Measurements from ENCODE around the gene NTF4. TPM values are rescaled to one million over a fixed set of nuclear protein-coding genes. Genes with fewer than 3 reads are reported as not detected.
"Not testable (repeated sequence)": the region's sequence is repeated elsewhere in the genome, so short reads cannot be mapped to it uniquely, and the experiment has no call there.

NTF4 gene
- total and polyA plus RNA-seq, 2 donors from 2014 or later, result 0.28 TPM; not detected in 1

- TF ChIP-seq CTCF (IDR thresholded peaks at IDR 0.05; ENCODE audit: borderline replicate concordance, extremely low read depth, insufficient read depth), result peak; percentile 47
- peak in 4 of 5 donors; percentile 55 to 87 (median 61) for DNase-seq
These were observed 10.3 kb upstream of the NTF4 start for GRCh38 chr19:49074869-49075268.

GRCh38 chr19:49073514-49074378, 9.1 kb upstream of the NTF4 start:
- H3K36me3 ChIP-seq (ENCODE audit: control insufficient read depth in 2 of 3, insufficient read depth in 3 of 3, low read length in 3 of 3), result no peaks in the 10 kb centered on the region
- no peak for TF ChIP-seq CTCF (IDR thresholded peaks at IDR 0.05; ENCODE audit: borderline replicate concordance, extremely low read depth, insufficient read depth)
- FAIRE-seq (no peak), DNase-seq (no peak)
- no peaks in the 10 kb centered on the region for H3K4me1 ChIP-seq (ENCODE audit: control insufficient read depth in 2 of 3, insufficient read depth in 2 of 3, low read depth in 1 of 3, low read length in 3 of 3)
- H3K9ac ChIP-seq (ENCODE audit: low read length in 3 of 3), result no peak overlapping the region
- H3K27ac ChIP-seq (ENCODE audit: low read depth in 2 of 2, low read length in 2 of 2), result no peak overlapping the region
- peaks cover 10% of the 10 kb centered on the region for H3K27me3 ChIP-seq (ENCODE audit: control insufficient read depth, insufficient read depth, low read length)
- no peaks in the 10 kb centered on the region for H3K9me3 ChIP-seq (ENCODE audit: control insufficient read depth in 2 of 3, insufficient read depth in 1 of 3, low read length in 3 of 3)
- intact Hi-C loops (cut with DNase I), result no loop called here
- H3K4me3 ChIP-seq (ENCODE audit: low read length in 3 of 3), result no peak overlapping the region

More at GRCh38 chr19:49074869-49075268, 10.3 kb upstream of the NTF4 start:
- H3K9ac ChIP-seq (ENCODE audit: low read length in 3 of 3); H3K4me1 ChIP-seq (ENCODE audit: control insufficient read depth in 2 of 3, insufficient read depth in 2 of 3, low read depth in 1 of 3, low read length in 3 of 3); intact Hi-C loops (cut with DNase I); FAIRE-seq; H3K27ac ChIP-seq (ENCODE audit: low read depth in 2 of 2, low read length in 2 of 2); H3K9me3 ChIP-seq (ENCODE audit: control insufficient read depth in 2 of 3, insufficient read depth in 1 of 3, low read length in 3 of 3); H3K27me3 ChIP-seq (ENCODE audit: control insufficient read depth, insufficient read depth, low read length); H3K36me3 ChIP-seq (ENCODE audit: control insufficient read depth in 2 of 3, insufficient read depth in 3 of 3, low read length in 3 of 3); H3K4me3 ChIP-seq (ENCODE audit: low read length in 3 of 3): not testable (repeated sequence)

GRCh38 chr19:49071860-49072547, 7.4 kb upstream of the NTF4 start:
- no peak overlapping the region for H3K4me3 ChIP-seq (ENCODE audit: low read length in 3 of 3)
- peak in 4 of 5 donors; percentile 53 to 84 (median 68) for DNase-seq

More at GRCh38 chr19:49071860-49072547, 7.4 kb upstream of the NTF4 start:
- FAIRE-seq, result no peak
- H3K9me3 ChIP-seq (ENCODE audit: control insufficient read depth in 2 of 3, insufficient read depth in 1 of 3, low read length in 3 of 3), result no peaks in the 10 kb centered on the region
- H3K27ac ChIP-seq (ENCODE audit: low read depth in 2 of 2, low read length in 2 of 2), result no peak overlapping the region
- TF ChIP-seq CTCF (IDR thresholded peaks at IDR 0.05; ENCODE audit: borderline replicate concordance, extremely low read depth, insufficient read depth), result no peak
- no peaks in the 10 kb centered on the region for H3K36me3 ChIP-seq (ENCODE audit: control insufficient read depth in 2 of 3, insufficient read depth in 3 of 3, low read length in 3 of 3)
- peaks cover 10% of the 10 kb centered on the region for H3K27me3 ChIP-seq (ENCODE audit: control insufficient read depth, insufficient read depth, low read length)
- H3K9ac ChIP-seq (ENCODE audit: low read length in 3 of 3), result no peak overlapping the region
- intact Hi-C loops (cut with DNase I), result no loop called here
- no peaks in the 10 kb centered on the region for H3K4me1 ChIP-seq (ENCODE audit: control insufficient read depth in 2 of 3, insufficient read depth in 2 of 3, low read depth in 1 of 3, low read length in 3 of 3)
